K562 (cell line): Measurements from ENCODE around the gene PUM1. TPM values are rescaled to one million over a fixed set of nuclear protein-coding genes. Genes with fewer than 3 reads are reported as not detected.

ENCODE experiments used
- ATF1 ChIP-seq, 2 experiments: fragments of 450-650 bp in 1 of 2; IDR thresholded peaks; 2 replicates each; pipeline ENCODE4 v1.6.1; 2016; ENCODE audit warnings: missing compliant biosample characterization in 1 of 2, missing genetic modification characterization in 1 of 2
- BMI1 ChIP-seq: fragments of 150-350 bp; IDR thresholded peaks from 2 replicates; pipeline ENCODE4 v1.6.1; 2014; ENCODE audit warnings: low read length
- COPS2 ChIP-seq: fragments of 450-650 bp; conservative IDR thresholded peaks from 2 replicates; pipeline ENCODE4 v1.6.1; 2016; ENCODE audit warnings: mild to moderate bottlenecking, moderate library complexity
- CREB5 ChIP-seq: fragments of 250-450 bp; sonication (Bioruptor Pico); IDR thresholded peaks from 2 replicates; pipeline ENCODE4 v1.5.0; 2020; ENCODE audit warnings: mild to moderate bottlenecking
- CREBBP ChIP-seq: IDR thresholded peaks from one replicate; pipeline ENCODE4 v1.6.1; 2012; ENCODE audit warnings: low read depth, mild to moderate bottlenecking, control low read depth, inconsistent platforms, low read length
- ELF1 ChIP-seq: fragments of 200-800 bp; sonication (Bioruptor generic); IDR thresholded peaks from 2 replicates; pipeline ENCODE4 v1.6.1; 2016; ENCODE audit warnings: missing genetic modification characterization, missing compliant biosample characterization
- IFI16 ChIP-seq: fragments of 250-450 bp; sonication (Bioruptor Pico); IDR thresholded peaks from 2 replicates; pipeline ENCODE4 v2.1.2; 2022; ENCODE audit warnings: mild to moderate bottlenecking, inconsistent platforms
- MEIS2 ChIP-seq: fragments of 450-650 bp; IDR thresholded peaks from 2 replicates; pipeline ENCODE4 v1.6.1; 2014; ENCODE audit warnings: mild to moderate bottlenecking; ENCODE audit not compliant: partially characterized antibody
- MTA1 ChIP-seq: fragments of 450-650 bp; IDR thresholded peaks from 2 replicates; pipeline ENCODE4 v1.6.1; 2017; ENCODE audit warnings: borderline replicate concordance
- NR2C2 ChIP-seq, 2 experiments: fragments of 200-800 bp in 1 of 2; sonication (Bioruptor generic) in 1 of 2; sonication (generic) in 1 of 2; formaldehyde crosslinking in 1 of 2; IDR thresholded peaks; 2 replicates each; pipeline versions ENCODE4 v1.6.1 to v1.8.0; 2016 to 2022; ENCODE audit warnings: mild to moderate bottlenecking in 1 of 2, missing compliant biosample characterization in 1 of 2, missing genetic modification characterization in 1 of 2, missing genetic modification reagents in 1 of 2
- NRF1 ChIP-seq, 2 experiments: fragments of 450-650 bp; IDR thresholded peaks in 1 of 2; conservative IDR thresholded peaks in 1 of 2; 2 replicates each; pipeline ENCODE4 v1.6.1; 2014; ENCODE audit warnings: mild to moderate bottlenecking in 2 of 2
- OTX1 ChIP-seq: fragments of 450-650 bp; formaldehyde crosslinking; IDR thresholded peaks from 2 replicates; pipeline ENCODE4 v1.4.0; 2022; ENCODE audit warnings: mild to moderate bottlenecking
- POLR2G ChIP-seq: fragments of 200-400 bp; formaldehyde crosslinking; IDR thresholded peaks from 2 replicates; pipeline ENCODE4 v1.6.1; 2017; ENCODE audit warnings: low read depth, mild to moderate bottlenecking, antibody characterized with exemption, low read length, moderate library complexity
- SMARCB1 ChIP-seq: IDR thresholded peaks from 2 replicates; pipeline ENCODE4 v1.6.1; 2011; ENCODE audit warnings: improper control_type of control experiment, low read depth; ENCODE audit not compliant: insufficient read length
- STAT5A ChIP-seq: IDR thresholded peaks from 2 replicates; pipeline ENCODE4 v1.6.1; 2012; ENCODE audit warnings: low read length, inconsistent platforms, borderline replicate concordance
- STAT6 ChIP-seq: sonication (generic); formaldehyde crosslinking; IDR thresholded peaks from 2 replicates; pipeline ENCODE4 v1.8.1; 2023; ENCODE audit warnings: mild to moderate bottlenecking, missing genetic modification reagents
- USF2 ChIP-seq: sonication (generic); formaldehyde crosslinking; IDR thresholded peaks from 2 replicates; pipeline ENCODE4 v1.5.0; 2020; ENCODE audit warnings: missing genetic modification reagents
- ZBTB7A ChIP-seq: IDR thresholded peaks from 2 replicates; pipeline ENCODE4 v1.6.1; 2011; ENCODE audit warnings: low read depth, mild to moderate bottlenecking, low read length, moderate library complexity, borderline replicate concordance; ENCODE audit not compliant: control insufficient read depth
- ZKSCAN1 ChIP-seq: fragments of 150-350 bp; IDR thresholded peaks from 2 replicates; pipeline ENCODE4 v1.6.1; 2016; ENCODE audit warnings: low read depth, low read length
- ZNF212 ChIP-seq: fragments of 450-650 bp; formaldehyde crosslinking; IDR thresholded peaks from 2 replicates; pipeline ENCODE4 v1.4.0; 2020; ENCODE audit warnings: mild to moderate bottlenecking
- ZNF384 ChIP-seq: IDR thresholded peaks from 2 replicates; pipeline ENCODE4 v1.6.1; 2012; ENCODE audit warnings: low read depth, low read length, improper control_type of control experiment
- ZNF76 ChIP-seq: fragments of 250-450 bp; sonication (Bioruptor Pico); IDR thresholded peaks from 2 replicates; pipeline ENCODE4 v1.4.0; 2020; ENCODE audit warnings: mild to moderate bottlenecking, moderate library complexity, borderline replicate concordance
- polyA plus RNA-seq, 8 experiments: library from polyadenylated mRNA; depleted of rRNA in 4 of 8; stranded (reverse) in 5 of 8; unstranded in 3 of 8; fragments of >200 nt; fragmentation: Nextera tagmentation in 2 of 8; fragmentation: Illumina TruSeq in 1 of 8; extraction: Ambion mirVana in 2 of 8; extraction: Trizol in 1 of 8; gene quantifications; 2 replicates each; pipeline versions ENCODE4 v1.2.1 to v1.2.3, GENCODE V29; 2011 to 2014; ENCODE audit warnings: inconsistent platforms in 1 of 8, missing spikeins in 1 of 8
- total RNA-seq, 7 experiments: library from RNA; depleted of rRNA in 6 of 7; stranded (reverse); fragments of >200 nt in 6 of 7; fragmentation: Illumina TruSeq in 2 of 7; extraction: Trizol in 2 of 7; gene quantifications; 2 replicates each; pipeline versions ENCODE4 v1.2.1 to v1.2.3, GENCODE V29; 2011 to 2021; ENCODE audit warnings: low replicate concordance in 1 of 7

PUM1 gene
- total and polyA plus RNA-seq, 9 of the 15 experiments (the other 6 are each of a cell fraction or from before 2014, with no cell fraction given) = 37.7 to 104 (median 55.7) TPM

GRCh38 chr1:30885570-30886522 is 179.7 kb downstream of the PUM1 start (continued):
- TF ChIP-seq BMI1 (no peak), OTX1 (no peak), SMARCB1 (no peak), POLR2G (peak; percentile 44; the same call in 1 of the 2 replicates), USF2 (CRISPR knock-in tag) (no peak), CREB5 (CRISPR knock-in tag) (no peak), ATF1 (CRISPR knock-in tag; IDR thresholded peaks at IDR 0.05) (no peak), ATF1 (tag; IDR thresholded peaks at IDR 0.05) (no peak), ZNF212 (CRISPR knock-in tag) (no peak), IFI16 (CRISPR knock-in tag) (no peak), STAT5A (no peak), STAT6 (CRISPR knock-in tag) (no peak), MEIS2 (peak; percentile 11), ZNF384 (no peak), MTA1 (no peak), ZBTB7A (peak; percentile 29; the same call in 1 of the 2 replicates), NR2C2 (CRISPR knock-in tag; IDR thresholded peaks at IDR 0.05) (no peak), NR2C2 (tag; IDR thresholded peaks at IDR 0.05) (no peak), ELF1 (tag) (no peak), ZKSCAN1 (peak; percentile 95), CREBBP (no peak), COPS2 (no peak), NRF1 (conservative IDR thresholded peaks at IDR 0.05 in 1 of 2, IDR thresholded peaks at IDR 0.05 in 1 of 2) (no peak), ZNF76 (CRISPR knock-in tag) (no peak)
